Activated CD8-positive, alpha-beta memory T cell treated with anti-CD3 and anti-CD28 coated beads, Interleukin-2, amount 50 U/mL, for 48 hours (primary cell): Measurements from ENCODE around the gene SPATA46.

ENCODE experiments used
- DNase-seq: peaks from one replicate; pipeline ENCODE4 v3.0.0-alpha.2; 2020

The SPATA46 gene

GRCh38 chr1:162351246-162351842 is 25.3 kb downstream of the SPATA46 start:
- DNase-seq, result no peak

- no peak for DNase-seq
Observed at GRCh38 chr1:162349635-162350330, 26.9 kb downstream of the SPATA46 start.

- no peak for DNase-seq
Observed at GRCh38 chr1:162347281-162347680, 29.4 kb downstream of the SPATA46 start.

- no peak for DNase-seq
Observed at GRCh38 chr1:162343470-162343869, 33.2 kb downstream of the SPATA46 start.

- DNase-seq, result no peak
Observed at GRCh38 chr1:162342452-162342983, 34.1 kb downstream of the SPATA46 start.

- no peak for DNase-seq
Observed at GRCh38 chr1:162336621-162337285, 39.9 kb downstream of the SPATA46 start.

- no peak for DNase-seq
Observed at GRCh38 chr1:162335126-162335525, 41.5 kb downstream of the SPATA46 start.

GRCh38 chr1:162333991-162334390 is 42.7 kb downstream of the SPATA46 start:
- no peak for DNase-seq

- DNase-seq, result no peak
Observed at GRCh38 chr1:162329826-162330225, 46.8 kb downstream of the SPATA46 start.

- DNase-seq, result no peak
Observed at GRCh38 chr1:162328512-162328911, 48.1 kb downstream of the SPATA46 start.

- no peak for DNase-seq
Observed at GRCh38 chr1:162327788-162328165, 48.9 kb downstream of the SPATA46 start.

GRCh38 chr1:162327144-162327787 is 49.4 kb downstream of the SPATA46 start:
- no peak for DNase-seq

GRCh38 chr1:162326559-162326958 is 50.1 kb downstream of the SPATA46 start:
- no peak for DNase-seq

- DNase-seq, result no peak
Observed at GRCh38 chr1:162324396-162324795, 52.3 kb downstream of the SPATA46 start.
